ENCODE results near the gene GPR183. TPM values are rescaled to one million over a fixed set of nuclear protein-coding genes. Genes with fewer than 3 reads are reported as not detected.

GPR183 gene
- total RNA-seq, 1 experiment from 2014 or later, result 0.15 TPM

DNA sequence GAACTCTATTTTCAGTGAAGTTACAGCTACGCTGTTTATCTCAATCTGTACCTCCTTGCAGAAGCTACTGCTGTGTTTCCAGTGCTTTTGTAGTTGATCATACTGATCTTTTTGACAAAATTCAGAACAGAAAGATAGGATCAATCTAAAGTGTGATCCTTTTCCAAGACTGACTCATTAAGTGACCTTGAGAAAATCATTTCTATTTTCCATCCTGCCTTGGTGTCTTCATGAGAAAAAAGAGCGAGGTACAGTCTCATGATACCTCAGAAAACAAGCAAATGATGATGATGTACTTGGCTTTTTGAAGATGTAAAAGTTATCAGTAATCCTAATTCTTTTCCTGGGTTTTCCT is 46.0 kb upstream of the GPR183 start:
- no peak overlapping the region for H3K4me3 ChIP-seq (ENCODE audit: low read depth in 2 of 2, low read length in 2 of 2)
- no peaks in the 10 kb centered on the region for H3K9me3 ChIP-seq (ENCODE audit: control insufficient read depth, insufficient read depth, low read depth, low read length)
- in situ Hi-C loops (cut with HindIII; ENCODE audit: low pct_unique_long_range_greater_than_20kb, low sequenced_read_pairs) (no loop called here), intact Hi-C loops (cut with micrococcal nuclease; ENCODE audit: unreplicated experiment) (no loop called here)
- no peaks in the 10 kb centered on the region for H3K4me1 ChIP-seq (ENCODE audit: control insufficient read depth, insufficient read depth, low read length)
- no peaks in the 10 kb centered on the region for H3K27me3 ChIP-seq (ENCODE audit: control insufficient read depth, insufficient read depth, low read length)
- DNase-seq (ENCODE audit: low read depth, low spot score), result no peak
- H3K36me3 ChIP-seq (ENCODE audit: control insufficient read depth, insufficient read depth, low read length), result 0 out of 2 replicates have a peak, but pooled peaks cover 2% of the 10 kb centered on the region
- no peak for ATAC-seq
- BruUV-seq (replicated peaks), result no TSS peak
- ChIA-PET POLR2A (no interaction called here), CTCF (no interaction called here)
- H3K27ac ChIP-seq (ENCODE audit: low read length), result no peak overlapping the region
- TF ChIP-seq CTCF (IDR thresholded peaks at IDR 0.05) (no peak), TCF7L2 (IDR thresholded peaks at IDR 0.05; ENCODE audit: low read depth, low read length) (no peak), POLR2AphosphoS5 (IDR thresholded peaks at IDR 0.05; ENCODE audit: low read depth, low read length) (no peak), SIN3A (IDR thresholded peaks at IDR 0.05; ENCODE audit: borderline replicate concordance, insufficient read depth, low read depth, low read length) (no peak), REST (IDR thresholded peaks at IDR 0.05; ENCODE audit: insufficient read depth in 1 of 2, low read depth in 2 of 2, low read length in 1 of 2) (no peak)

GRCh38 chr13:99352351-99353245 is 45.4 kb upstream of the GPR183 start:
- TF ChIP-seq SIN3A (IDR thresholded peaks at IDR 0.05; ENCODE audit: borderline replicate concordance, insufficient read depth, low read depth, low read length), result no peak
- no peak for TF ChIP-seq TCF7L2 (IDR thresholded peaks at IDR 0.05; ENCODE audit: low read depth, low read length)
- no peak for TF ChIP-seq REST (IDR thresholded peaks at IDR 0.05; ENCODE audit: insufficient read depth in 1 of 2, low read depth in 2 of 2, low read length in 1 of 2)
- TF ChIP-seq CTCF (IDR thresholded peaks at IDR 0.05), result no peak
- no peak for TF ChIP-seq POLR2AphosphoS5 (IDR thresholded peaks at IDR 0.05; ENCODE audit: low read depth, low read length)
- in situ Hi-C loops (cut with HindIII; ENCODE audit: low pct_unique_long_range_greater_than_20kb, low sequenced_read_pairs), result no loop called here
- DNase-seq (ENCODE audit: low read depth, low spot score) (no peak), ATAC-seq (no peak)
- Histone ChIP-seq H3K4me3 (ENCODE audit: low read depth in 2 of 2, low read length in 2 of 2) (no peak overlapping the region), H3K4me1 (ENCODE audit: control insufficient read depth, insufficient read depth, low read length) (no peaks in the 10 kb centered on the region), H3K36me3 (ENCODE audit: control insufficient read depth, insufficient read depth, low read length) (0 out of 2 replicates have a peak, but pooled peaks cover 2% of the 10 kb centered on the region), H3K9me3 (ENCODE audit: control insufficient read depth, insufficient read depth, low read depth, low read length) (no peaks in the 10 kb centered on the region), H3K27ac (ENCODE audit: low read length) (no peak overlapping the region), H3K27me3 (ENCODE audit: control insufficient read depth, insufficient read depth, low read length) (no peaks in the 10 kb centered on the region)
- POLR2A ChIA-PET, result no interaction called here
- BruUV-seq (replicated peaks), result no TSS peak
- CTCF ChIA-PET, result no interaction called here
- intact Hi-C loops (cut with micrococcal nuclease; ENCODE audit: unreplicated experiment), result no loop called here

All from Panc1 (cell line).